Common myeloid progenitor, CD34-positive (primary cell): ENCODE data around the gene INSL3.
A peak's percentile ranks its signal among the peaks of the same experiment; 100 is the strongest.

Experiments
- CTCF ChIA-PET: fragments of 350-600 bp; sonication (Branson Sonifier 250); formaldehyde crosslinking; loops from one replicate; lab custom pipeline; 2021; ENCODE audit warnings: antibody characterized with exemption; lab: Charles Lee
- POLR2A ChIA-PET: fragments of 350-600 bp; sonication (Branson Sonifier 250); formaldehyde crosslinking; loops from one replicate; lab custom pipeline; 2021; ENCODE audit warnings: antibody characterized with exemption; lab: Charles Lee
- DNase-seq, 3 donors: peaks; one replicate each; pipeline versions ENCODE4 v3.0.0 to v3.0.0-alpha.2; 2013
- H3K27ac ChIP-seq, 2 experiments: 1 replicate in 1 of 2; 2 replicates in 1 of 2; pipeline ENCODE4 v1.7.0; 2013; ENCODE audit warnings: inconsistent platforms in 2 of 2, low read length in 2 of 2, mild to moderate bottlenecking in 2 of 2, low read depth in 1 of 2, moderate library complexity in 1 of 2; ENCODE audit not compliant: severe bottlenecking in 2 of 2, insufficient read depth in 1 of 2, poor library complexity in 1 of 2
- H3K27me3 ChIP-seq, 5 experiments: replicated peaks in 2 of 5; 1 replicate in 3 of 5; 2 replicates in 2 of 5; pipeline versions ENCODE4 v1.6.1 to v1.7.0; 2013; ENCODE audit warnings: low read length in 4 of 5, mild to moderate bottlenecking in 2 of 5, moderate library complexity in 2 of 5, inconsistent platforms in 1 of 5; ENCODE audit not compliant: insufficient read depth in 5 of 5, control insufficient read depth in 4 of 5
- H3K36me3 ChIP-seq, 4 experiments: 1 replicate in 2 of 4; 2 replicates in 2 of 4; pipeline versions ENCODE4 v1.6.1 to v1.7.0; 2013; ENCODE audit warnings: low read length in 3 of 4, control low read depth in 1 of 4, mild to moderate bottlenecking in 1 of 4; ENCODE audit not compliant: control insufficient read depth in 4 of 4, insufficient read depth in 4 of 4
- H3K4me1 ChIP-seq, 4 experiments: 1 replicate in 3 of 4; 2 replicates in 1 of 4; pipeline versions ENCODE4 v1.6.1 to v1.7.1; 2013; ENCODE audit warnings: low read length in 3 of 4, mild to moderate bottlenecking in 3 of 4, control low read depth in 1 of 4, inconsistent platforms in 1 of 4, moderate library complexity in 1 of 4; ENCODE audit not compliant: control insufficient read depth in 4 of 4, insufficient read depth in 4 of 4; ENCODE audit errors: control extremely low read depth in 1 of 4
- H3K4me3 ChIP-seq, 7 experiments: 1 replicate in 4 of 7; 2 replicates in 3 of 7; pipeline versions ENCODE4 v1.5.1 to v1.7.0; 2013; ENCODE audit warnings: mild to moderate bottlenecking in 7 of 7, low read length in 6 of 7, moderate library complexity in 6 of 7, inconsistent platforms in 2 of 7, low read depth in 2 of 7, control low read depth in 1 of 7; ENCODE audit not compliant: insufficient read depth in 4 of 7, control insufficient read depth in 1 of 7; ENCODE audit errors: extremely low read depth in 1 of 7
- H3K9me3 ChIP-seq, 5 experiments: 1 replicate in 4 of 5; 2 replicates in 1 of 5; pipeline versions ENCODE4 v1.6.1 to v1.7.1; 2013; ENCODE audit warnings: low read length in 4 of 5, mild to moderate bottlenecking in 2 of 5, inconsistent platforms in 1 of 5, low read depth in 1 of 5, moderate library complexity in 1 of 5; ENCODE audit not compliant: control insufficient read depth in 4 of 5, insufficient read depth in 2 of 5; ENCODE audit errors: control extremely low read depth in 1 of 5
- WGBS: methylation state at CpG from one replicate; pipeline ENCODE4 v1.1.5; 2013; ENCODE audit not compliant: insufficient coverage; 5-methylcytosine and 5-hydroxymethylcytosine counted together

The INSL3 gene

GRCh38 chr19:17846146-17846545 is 24.8 kb upstream of the INSL3 start:
- Histone ChIP-seq H3K9me3 (no peaks in the 10 kb centered on the region), H3K36me3 (peaks cover 3 to 34% (median 20%) of the 10 kb centered on the region in 4 experiments), H3K27me3 (no peaks in the 10 kb centered on the region), H3K4me3 (peak overlapping the region in 5 of 7 experiments; percentile 3 to 76 (median 73)), H3K27ac (peak overlapping the region in 1 of 2 experiments; percentile 94), H3K4me1 (peaks cover 5 to 69% (median 62%) of the 10 kb centered on the region in 4 experiments)
- CTCF ChIA-PET, result interaction anchor here (0.6 to 1.7 kb wide), 4 partner anchors 12 to 14 kb away, joined by 3 to 6 read pairs (median 4); partner anchors contain the start of gene RPL18A
- 0% methylated on average over 6 of the region's 8 CpGs for WGBS
- POLR2A ChIA-PET, result no interaction called here
- peak; percentile 50 to 70 (median 68) for DNase-seq

- Histone ChIP-seq H3K27ac (no peak overlapping the region), H3K9me3 (no peaks in the 10 kb centered on the region), H3K36me3 (peaks cover 5 to 53% (median 40%) of the 10 kb centered on the region in 4 experiments), H3K4me1 (peaks cover 0 to 50% (median 45%) of the 10 kb centered on the region in 4 experiments), H3K4me3 (no peak overlapping the region), H3K27me3 (no peaks in the 10 kb centered on the region)
- no peak for DNase-seq
- WGBS, result 96% methylated on average over 14 of the region's 14 CpGs
- ChIA-PET CTCF (interaction anchor here (1.6 kb wide), 1 partner anchor 12 kb away, joined by 5 read pairs; no protein-coding TSS in a partner anchor), POLR2A (no interaction called here)
These were observed 22.7 kb upstream of the INSL3 start for GRCh38 chr19:17843908-17844490.

- no peaks in the 10 kb centered on the region for H3K9me3 ChIP-seq
- WGBS, result 92% methylated on average over 8 of the region's 9 CpGs
- peaks cover 0 to 44% (median 39%) of the 10 kb centered on the region in 4 experiments for H3K4me1 ChIP-seq
- no peak overlapping the region for H3K27ac ChIP-seq
- ChIA-PET CTCF (interaction anchor here (0.9 to 1.6 kb wide), 3 partner anchors 13 to 48 kb away, joined by 3 to 5 read pairs (median 3); partner anchors contain the start of genes B3GNT3 and RPL18A), POLR2A (no interaction called here)
- no peaks in the 10 kb centered on the region for H3K27me3 ChIP-seq
- no peak overlapping the region for H3K4me3 ChIP-seq
- peaks cover 5 to 57% (median 44%) of the 10 kb centered on the region in 4 experiments for H3K36me3 ChIP-seq
- DNase-seq, result no peak
These were observed 22.0 kb upstream of the INSL3 start for GRCh38 chr19:17843292-17843827.

- ChIA-PET POLR2A (no interaction called here), CTCF (interaction anchor here (0.9 to 1.6 kb wide), 3 partner anchors 13 to 48 kb away, joined by 3 to 5 read pairs (median 3); partner anchors contain the start of genes B3GNT3 and RPL18A)
- Histone ChIP-seq H3K4me3 (no peak overlapping the region), H3K27me3 (no peaks in the 10 kb centered on the region), H3K4me1 (peaks cover 0 to 40% (median 35%) of the 10 kb centered on the region in 4 experiments), H3K9me3 (no peaks in the 10 kb centered on the region), H3K36me3 (peaks cover 5 to 63% (median 50%) of the 10 kb centered on the region in 4 experiments), H3K27ac (no peak overlapping the region)
- DNase-seq, result no peak
- 96% methylated on average over 18 of the region's 20 CpGs for WGBS
These were observed 21.5 kb upstream of the INSL3 start for GRCh38 chr19:17842663-17843291.

- no peaks in the 10 kb centered on the region for H3K27me3 ChIP-seq
- CTCF ChIA-PET, result interaction anchor here (1.1 to 1.6 kb wide), 3 partner anchors 9 to 17 kb away, joined by 3 to 5 read pairs (median 4); partner anchors contain the start of gene RPL18A
- H3K36me3 ChIP-seq, result peaks cover 5 to 67% (median 53%) of the 10 kb centered on the region in 4 experiments
- WGBS, result 92% methylated on average over 47 of the region's 56 CpGs
- no peak overlapping the region for H3K4me3 ChIP-seq
- no peak overlapping the region for H3K27ac ChIP-seq
- H3K4me1 ChIP-seq, result peaks cover 0 to 36% (median 30%) of the 10 kb centered on the region in 4 experiments
- peak; percentile 68 to 73 (median 72) for DNase-seq
- H3K9me3 ChIP-seq, result no peaks in the 10 kb centered on the region
- POLR2A ChIA-PET, result no interaction called here
These were observed 20.7 kb upstream of the INSL3 start for GRCh38 chr19:17841810-17842662.

- no peak for DNase-seq
- peaks cover 5 to 73% (median 58%) of the 10 kb centered on the region in 4 experiments for H3K36me3 ChIP-seq
- WGBS, result 95% methylated on average over 16 of the region's 30 CpGs
- H3K9me3 ChIP-seq, result no peaks in the 10 kb centered on the region
- peaks cover 0 to 29% (median 24%) of the 10 kb centered on the region in 4 experiments for H3K4me1 ChIP-seq
- POLR2A ChIA-PET, result no interaction called here
- no peaks in the 10 kb centered on the region for H3K27me3 ChIP-seq
- no peak overlapping the region for H3K27ac ChIP-seq
- CTCF ChIA-PET, result interaction anchor here (1.1 kb wide), 1 partner anchor 9 kb away, joined by 4 read pairs; no protein-coding TSS in a partner anchor
- H3K4me3 ChIP-seq, result no peak overlapping the region
These were observed 20.1 kb upstream of the INSL3 start for GRCh38 chr19:17841371-17841809.
